ENCODE data around the gene TP53AIP1. TPM values are rescaled to one million over a fixed set of nuclear protein-coding genes. Genes with fewer than 3 reads are reported as not detected.

TP53AIP1 gene
- polyA plus RNA-seq, 3 donors: 0.90 to 1.4 (median 1.1) TPM

GRCh38 chr11:128911239-128911638 lies 31.4 kb downstream of the TP53AIP1 start:
- no peak for DNase-seq (ENCODE audit: extremely low read depth in 1 of 11, low read depth in 9 of 11, low spot score in 4 of 11)

- DNase-seq (ENCODE audit: extremely low read depth in 1 of 11, low read depth in 9 of 11, low spot score in 4 of 11): no peak
These were observed 32.1 kb downstream of the TP53AIP1 start for GRCh38 chr11:128910576-128910975.

GRCh38 chr11:128909438-128910125 lies 33.1 kb downstream of the TP53AIP1 start:
- DNase-seq (ENCODE audit: extremely low read depth in 1 of 11, low read depth in 9 of 11, low spot score in 4 of 11): no peak

DNA sequence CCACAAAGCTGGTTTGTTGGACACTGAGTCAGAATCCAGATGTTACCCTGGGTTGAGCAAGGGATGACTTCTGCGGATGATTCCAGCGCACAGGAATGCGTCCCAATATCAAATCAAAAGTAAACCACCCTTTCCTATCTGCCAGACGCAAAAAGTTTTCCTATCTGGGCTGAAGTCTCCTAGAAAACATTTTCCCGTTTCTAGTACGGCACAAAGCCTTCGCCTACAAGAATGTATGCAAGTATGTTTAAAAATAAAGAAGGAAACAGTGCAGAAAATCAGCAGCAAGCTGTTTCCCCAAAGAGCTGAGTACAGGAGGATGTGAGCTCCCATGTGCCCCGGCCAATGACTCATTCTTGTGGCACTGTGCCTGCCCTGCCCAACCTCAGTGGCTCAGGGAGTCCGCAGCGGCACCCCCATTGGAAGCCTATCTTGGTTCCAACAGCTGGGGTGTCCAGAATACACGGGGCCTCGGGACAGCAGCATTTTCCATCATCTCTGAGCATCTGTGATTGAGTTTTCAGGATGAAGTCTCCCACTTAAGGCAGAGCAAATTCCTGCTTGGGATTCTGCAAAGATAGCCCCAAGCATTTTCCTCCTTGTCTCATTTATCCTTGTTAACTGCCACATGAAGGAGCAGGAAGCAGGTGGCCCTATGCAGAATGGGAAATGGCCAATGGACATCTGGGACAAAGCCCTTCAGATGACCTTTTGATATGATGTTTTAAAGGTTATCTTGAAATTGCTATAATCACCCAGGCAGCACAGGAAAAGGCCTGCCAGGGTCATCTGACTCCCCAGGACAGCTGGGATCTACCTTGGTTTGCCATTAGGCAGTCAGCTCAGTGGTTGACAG lies 34.1 kb downstream of the TP53AIP1 start:
- no peak for DNase-seq (ENCODE audit: extremely low read depth in 1 of 11, low read depth in 9 of 11, low spot score in 4 of 11)

GRCh38 chr11:128907585-128907984 lies 35.1 kb downstream of the TP53AIP1 start:
- no peak for DNase-seq (ENCODE audit: extremely low read depth in 1 of 11, low read depth in 9 of 11, low spot score in 4 of 11)

DNA sequence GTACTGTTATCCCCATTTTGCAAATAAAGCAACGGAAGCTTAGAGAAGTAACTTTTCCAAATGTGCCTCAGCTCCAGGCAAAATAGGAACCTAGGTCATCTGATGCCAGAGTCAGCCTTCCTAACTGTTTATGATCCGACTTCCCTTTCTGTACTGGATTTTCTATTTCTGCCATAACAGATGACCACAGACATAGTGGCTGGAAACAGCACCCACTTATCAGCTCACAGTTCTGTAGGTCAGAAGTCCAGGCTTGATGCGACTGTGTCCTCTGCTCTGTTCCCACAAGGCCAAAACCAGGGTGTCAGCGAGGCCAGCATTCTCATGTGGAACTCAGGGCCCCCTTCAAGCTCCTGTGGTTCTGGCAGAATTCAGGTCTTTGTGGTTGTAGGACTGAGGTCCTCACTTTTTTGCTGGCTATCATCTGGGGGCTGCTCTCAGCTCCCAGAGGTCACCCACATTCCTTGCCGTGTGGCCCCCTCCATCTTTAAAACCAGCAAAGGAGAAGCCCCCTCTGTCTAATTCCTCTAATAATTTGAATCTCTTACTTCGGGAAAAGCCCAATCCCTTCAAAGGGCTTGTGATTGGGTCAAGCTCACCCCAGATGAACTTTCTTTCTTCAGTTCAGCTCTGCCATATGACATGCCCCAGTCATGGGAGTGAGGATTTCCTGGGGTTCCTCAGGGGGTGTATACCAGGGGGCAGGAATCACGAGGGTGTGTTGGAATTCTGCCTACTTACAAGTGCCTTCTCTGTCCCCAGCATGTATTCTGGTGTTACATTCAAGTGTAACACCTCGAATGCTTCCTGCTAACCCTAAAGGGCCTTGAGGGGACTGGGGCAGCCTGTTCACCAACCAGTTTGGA lies 36.3 kb downstream of the TP53AIP1 start:
- no peak for DNase-seq (ENCODE audit: extremely low read depth in 1 of 11, low read depth in 9 of 11, low spot score in 4 of 11)

GRCh38 chr11:128905345-128906184 lies 37.1 kb downstream of the TP53AIP1 start:
- DNase-seq (ENCODE audit: extremely low read depth in 1 of 11, low read depth in 9 of 11, low spot score in 4 of 11): peak in 2 of 11 donors; percentile 44 to 63

GRCh38 chr11:128904656-128905344 lies 37.9 kb downstream of the TP53AIP1 start:
- no peak for DNase-seq (ENCODE audit: extremely low read depth in 1 of 11, low read depth in 9 of 11, low spot score in 4 of 11)

DNA sequence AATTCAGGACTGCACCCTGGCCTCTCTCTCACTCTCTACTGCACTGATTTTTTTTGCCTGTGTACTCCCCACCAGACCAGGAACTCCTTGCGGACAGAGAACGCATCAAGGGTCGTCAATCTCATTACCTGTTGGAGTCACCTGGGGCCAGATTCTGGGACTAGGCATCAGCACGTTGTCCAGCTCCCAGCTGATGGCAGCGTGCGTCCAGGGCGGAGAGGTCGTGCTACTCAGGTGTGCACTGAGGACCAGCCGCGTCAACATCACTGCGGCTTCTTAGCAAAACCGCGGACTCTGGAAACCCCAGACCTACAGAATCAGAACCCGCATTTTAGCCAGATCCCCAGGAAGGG lies 38.4 kb downstream of the TP53AIP1 start:
- DNase-seq (ENCODE audit: extremely low read depth in 1 of 11, low read depth in 9 of 11, low spot score in 4 of 11): no peak

DNA sequence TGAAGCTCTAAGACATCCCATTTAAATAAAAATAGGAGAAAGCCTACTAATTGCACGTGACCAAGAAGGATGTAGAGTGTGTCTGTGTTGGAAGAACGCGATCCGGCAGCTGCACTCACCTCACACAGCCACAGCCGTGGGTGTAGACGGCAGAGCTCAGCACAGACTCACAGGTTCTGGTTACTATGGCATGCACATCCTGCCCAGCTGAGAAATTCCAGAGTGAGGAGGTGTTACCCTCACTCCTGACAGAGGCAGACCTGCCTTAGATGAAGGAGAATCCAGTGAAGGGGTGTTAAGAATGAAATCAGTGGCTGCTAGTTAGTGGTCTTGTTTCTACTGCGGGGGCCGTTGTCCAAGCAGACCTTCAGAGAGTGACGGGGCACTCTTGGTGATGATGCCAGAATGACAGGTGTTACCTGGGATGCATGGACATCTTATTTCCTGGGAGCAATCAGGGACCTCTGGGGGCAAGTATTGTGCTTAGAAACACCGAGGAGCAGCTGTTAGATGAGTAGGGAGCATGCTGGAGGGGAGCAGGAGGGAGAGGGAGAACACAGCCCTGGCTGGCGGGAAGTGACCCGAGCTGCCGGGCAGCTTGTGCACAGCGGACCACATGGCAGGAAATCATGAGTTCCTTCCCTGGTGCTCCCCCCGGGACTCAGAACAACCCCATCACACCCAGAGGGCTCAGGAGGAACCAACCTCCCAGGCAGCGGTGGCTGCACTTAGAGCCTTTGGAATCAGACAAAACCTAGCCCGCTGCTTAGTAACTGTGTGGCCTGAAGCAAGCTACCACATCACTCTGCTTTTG lies 39.2 kb downstream of the TP53AIP1 start:
- DNase-seq (ENCODE audit: extremely low read depth in 1 of 11, low read depth in 9 of 11, low spot score in 4 of 11): no peak

DNA sequence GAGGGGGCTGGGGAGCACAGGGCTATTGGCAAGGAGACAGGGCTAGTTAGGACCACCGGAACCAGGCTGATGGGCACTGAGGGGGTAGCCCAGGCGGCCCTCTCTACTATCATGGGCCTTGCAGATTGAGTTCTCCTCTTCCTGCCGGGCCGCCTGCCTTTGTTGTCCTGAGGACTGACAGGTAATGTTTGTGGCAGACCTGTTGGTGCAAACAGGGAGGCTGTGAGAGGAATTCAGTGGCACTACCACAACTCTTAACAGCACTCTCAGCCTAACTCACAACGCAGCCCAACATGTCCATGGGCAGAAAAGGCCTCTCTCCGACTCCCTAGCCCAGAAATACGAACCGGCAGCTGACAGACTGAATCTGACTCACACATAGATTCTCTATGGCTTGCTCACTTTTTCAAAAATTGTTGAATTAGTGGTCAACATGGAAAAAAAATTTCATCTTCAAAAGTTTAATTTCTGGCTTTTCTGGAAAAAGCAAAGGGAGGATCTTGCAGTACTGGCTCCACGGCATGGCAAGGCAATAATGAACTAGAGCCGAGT lies 40.1 kb downstream of the TP53AIP1 start:
- DNase-seq (ENCODE audit: extremely low read depth in 1 of 11, low read depth in 9 of 11, low spot score in 4 of 11): no peak

- no peak for DNase-seq (ENCODE audit: extremely low read depth in 1 of 11, low read depth in 9 of 11, low spot score in 4 of 11)
These were observed 40.8 kb downstream of the TP53AIP1 start for GRCh38 chr11:128901653-128902514.

- DNase-seq (ENCODE audit: extremely low read depth in 1 of 11, low read depth in 9 of 11, low spot score in 4 of 11): no peak
These were observed 42.2 kb downstream of the TP53AIP1 start for GRCh38 chr11:128900468-128900867.

- DNase-seq (ENCODE audit: extremely low read depth in 1 of 11, low read depth in 9 of 11, low spot score in 4 of 11): no peak
These were observed 43.9 kb downstream of the TP53AIP1 start for GRCh38 chr11:128898580-128899344.

DNA sequence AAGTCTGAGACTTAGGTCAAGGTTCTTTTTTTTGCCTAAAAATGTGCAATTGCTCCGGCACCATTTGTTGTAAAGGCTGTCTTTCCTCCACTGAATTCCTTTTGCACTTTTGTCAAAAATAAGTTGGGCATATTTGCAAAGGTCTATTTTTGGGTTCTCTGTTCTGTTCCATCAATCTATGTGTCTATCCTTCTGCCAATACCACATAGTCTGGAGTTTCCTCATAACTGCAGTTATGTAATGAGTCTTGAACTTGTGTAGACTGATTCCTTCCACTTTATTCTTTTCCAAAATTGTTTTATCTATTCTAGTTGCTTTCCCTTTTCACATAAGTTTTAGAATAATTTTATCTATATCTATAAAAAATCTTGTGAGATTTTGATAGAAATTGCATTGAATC lies 44.8 kb downstream of the TP53AIP1 start:
- no peak for DNase-seq (ENCODE audit: extremely low read depth in 1 of 11, low read depth in 9 of 11, low spot score in 4 of 11)

GRCh38 chr11:128896356-128896755 lies 46.3 kb downstream of the TP53AIP1 start:
- DNase-seq (ENCODE audit: extremely low read depth in 1 of 11, low read depth in 9 of 11, low spot score in 4 of 11): no peak
